Measurements from ENCODE around the gene SGMS2. TPM values are rescaled to one million over a fixed set of nuclear protein-coding genes. Genes with fewer than 3 reads are reported as not detected.

Gene SGMS2
- total RNA-seq, 4 donors from 2014 or later = 46.5 to 224 (median 120) TPM

DNA sequence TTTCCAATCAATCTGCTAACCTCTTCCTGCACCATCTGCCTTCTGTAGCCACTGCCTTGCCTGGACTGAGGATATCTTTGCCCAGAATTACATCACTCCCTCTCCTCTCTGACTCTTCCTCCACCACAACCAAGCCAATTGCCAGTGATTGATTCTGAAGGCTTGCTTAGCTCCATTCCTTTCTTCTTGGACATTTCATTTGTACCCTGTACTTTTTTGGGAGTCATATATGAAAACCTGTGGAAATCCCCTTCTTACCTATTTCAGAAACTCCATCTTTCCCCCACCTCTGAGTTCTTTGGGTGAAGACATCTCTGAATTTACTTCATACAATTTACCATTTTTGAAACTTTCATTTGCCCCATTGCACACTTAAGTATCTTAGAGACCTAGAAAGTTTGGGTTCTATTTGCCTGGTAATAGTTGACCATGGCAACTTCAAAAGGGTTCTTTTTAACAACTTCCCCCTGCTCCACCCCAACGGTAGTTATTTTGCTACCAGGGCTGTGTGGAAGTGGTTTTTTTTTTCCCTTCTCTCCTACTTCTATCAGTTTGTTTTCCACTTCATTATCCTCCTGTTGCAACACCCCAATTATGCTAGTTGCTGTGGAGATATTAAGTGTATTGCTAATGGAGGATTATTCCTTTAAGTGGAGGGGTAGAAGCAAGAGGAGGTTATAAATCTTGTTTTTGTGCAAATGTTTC, 14.3 kb downstream of the SGMS2 start:
- H3K4me1 ChIP-seq = peaks cover 21 to 30% of the 10 kb centered on the region in 2 donors
- no peaks in the 10 kb centered on the region for H3K36me3 ChIP-seq
- WGBS, 2 donors = 15 to 31% methylated on average over 1 of the region's 1 CpG
- H3K27ac ChIP-seq = peak overlapping the region in 1 of 3 donors; percentile 33
- H3K27me3 ChIP-seq = no peaks in the 10 kb centered on the region
- intact Hi-C loops (cut with DNase I) = no loop called here
- no peak overlapping the region for H3K4me3 ChIP-seq (replicated peaks in 1 of 3)
- TF ChIP-seq POLR2A (IDR thresholded peaks at IDR 0.05) = no peak
- TF ChIP-seq, protein P1, sequence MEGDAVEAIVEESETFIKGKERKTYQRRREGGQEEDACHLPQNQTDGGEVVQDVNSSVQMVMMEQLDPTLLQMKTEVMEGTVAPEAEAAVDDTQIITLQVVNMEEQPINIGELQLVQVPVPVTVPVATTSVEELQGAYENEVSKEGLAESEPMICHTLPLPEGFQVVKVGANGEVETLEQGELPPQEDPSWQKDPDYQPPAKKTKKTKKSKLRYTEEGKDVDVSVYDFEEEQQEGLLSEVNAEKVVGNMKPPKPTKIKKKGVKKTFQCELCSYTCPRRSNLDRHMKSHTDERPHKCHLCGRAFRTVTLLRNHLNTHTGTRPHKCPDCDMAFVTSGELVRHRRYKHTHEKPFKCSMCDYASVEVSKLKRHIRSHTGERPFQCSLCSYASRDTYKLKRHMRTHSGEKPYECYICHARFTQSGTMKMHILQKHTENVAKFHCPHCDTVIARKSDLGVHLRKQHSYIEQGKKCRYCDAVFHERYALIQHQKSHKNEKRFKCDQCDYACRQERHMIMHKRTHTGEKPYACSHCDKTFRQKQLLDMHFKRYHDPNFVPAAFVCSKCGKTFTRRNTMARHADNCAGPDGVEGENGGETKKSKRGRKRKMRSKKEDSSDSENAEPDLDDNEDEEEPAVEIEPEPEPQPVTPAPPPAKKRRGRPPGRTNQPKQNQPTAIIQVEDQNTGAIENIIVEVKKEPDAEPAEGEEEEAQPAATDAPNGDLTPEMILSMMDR (IDR thresholded peaks at IDR 0.05) = no peak
- H3K9me3 ChIP-seq = no peaks in the 10 kb centered on the region
- no peak for DNase-seq

DNA sequence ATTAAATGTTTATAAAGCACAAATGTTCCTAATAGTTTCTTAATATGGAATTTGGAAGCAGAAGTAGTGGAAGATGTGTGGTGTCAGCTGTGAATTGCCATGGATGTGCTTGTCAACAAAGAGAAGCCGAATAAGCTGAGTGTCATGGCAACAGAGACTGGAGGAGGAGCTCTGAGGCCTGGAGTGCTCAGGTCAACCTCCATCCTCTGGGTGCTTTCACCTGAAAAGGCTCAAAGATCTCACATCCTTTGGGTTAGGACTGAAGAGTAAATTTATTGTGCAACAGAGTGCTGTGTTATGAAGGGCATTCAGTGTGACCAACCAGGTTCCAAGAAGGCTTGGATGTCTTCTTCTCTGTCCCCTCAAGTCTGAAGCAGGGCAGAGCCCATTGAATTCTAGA, 18.7 kb downstream of the SGMS2 start:
- Histone ChIP-seq H3K4me1 (peaks cover 10 to 15% of the 10 kb centered on the region in 2 donors), H3K4me3 (replicated peaks in 1 of 3) (no peak overlapping the region), H3K9me3 (no peaks in the 10 kb centered on the region), H3K27ac (no peak overlapping the region), H3K36me3 (no peaks in the 10 kb centered on the region), H3K27me3 (no peaks in the 10 kb centered on the region)
- 42 to 50% methylated on average over 1 of the region's 1 CpG for WGBS, 2 donors
- intact Hi-C loops (cut with DNase I) = no loop called here
- DNase-seq = no peak
- no peak for TF ChIP-seq POLR2A (IDR thresholded peaks at IDR 0.05)
- TF ChIP-seq, protein P1 (IDR thresholded peaks at IDR 0.05) = no peak

DNA sequence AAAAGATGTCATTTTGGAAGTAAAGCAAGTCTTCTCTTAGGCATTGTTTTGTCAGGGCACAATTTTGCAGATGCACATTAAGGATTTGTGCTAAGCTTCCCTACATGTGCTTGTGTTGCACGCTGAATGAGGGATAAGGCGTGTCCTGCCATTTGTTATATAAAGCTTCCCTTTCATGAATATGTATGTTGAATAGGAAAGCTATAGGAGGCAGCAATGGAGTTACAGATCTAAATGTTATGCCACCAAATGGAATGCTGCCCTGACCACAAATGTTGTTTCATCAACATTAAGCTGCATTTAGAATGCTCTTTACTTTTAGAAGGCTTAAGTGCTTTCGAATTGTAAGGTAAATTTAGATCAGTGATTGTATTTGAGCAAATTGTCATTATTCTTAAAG, 20.9 kb downstream of the SGMS2 start:
- Histone ChIP-seq H3K4me3 (replicated peaks in 1 of 3) (no peak overlapping the region), H3K27ac (no peak overlapping the region), H3K36me3 (no peaks in the 10 kb centered on the region), H3K9me3 (no peaks in the 10 kb centered on the region), H3K27me3 (no peaks in the 10 kb centered on the region), H3K4me1 (no peaks in the 10 kb centered on the region)
- no peak for TF ChIP-seq POLR2A (IDR thresholded peaks at IDR 0.05)
- TF ChIP-seq, protein P1 (IDR thresholded peaks at IDR 0.05) = no peak
- intact Hi-C loops (cut with DNase I) = no loop called here
- no peak for DNase-seq
- WGBS, 2 donors = 93 to 95% methylated on average over 3 of the region's 3 CpGs

DNA sequence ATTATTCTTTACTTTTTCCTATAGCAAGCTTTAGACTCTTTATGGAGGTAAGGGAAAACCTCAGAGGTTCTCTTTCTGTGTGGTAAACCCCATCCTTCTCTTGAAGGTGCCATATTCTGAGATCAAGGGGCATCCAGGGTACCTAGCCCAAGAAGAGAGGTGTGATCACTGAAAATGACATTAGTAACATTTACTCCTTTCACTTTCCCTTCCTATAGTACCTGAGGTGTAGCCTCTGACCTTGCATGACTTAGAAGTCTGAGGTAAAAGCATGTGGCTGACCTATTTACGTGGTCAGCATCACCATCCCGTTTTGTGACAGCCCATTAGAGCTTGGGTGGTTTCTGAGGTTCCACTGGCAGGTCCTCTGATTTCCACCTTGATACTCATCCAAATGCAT, 25.7 kb downstream of the SGMS2 start:
- no peaks in the 10 kb centered on the region for H3K36me3 ChIP-seq
- WGBS, 2 donors = 94 to 96% methylated on average over 2 of the region's 2 CpGs
- intact Hi-C loops (cut with DNase I) = no loop called here
- H3K27me3 ChIP-seq = no peaks in the 10 kb centered on the region
- H3K9me3 ChIP-seq = no peaks in the 10 kb centered on the region
- DNase-seq = no peak
- no peaks in the 10 kb centered on the region for H3K4me1 ChIP-seq
- no peak overlapping the region for H3K4me3 ChIP-seq (replicated peaks in 1 of 3)
- H3K27ac ChIP-seq = no peak overlapping the region
- TF ChIP-seq POLR2A (IDR thresholded peaks at IDR 0.05) = no peak
- TF ChIP-seq, protein P1 (IDR thresholded peaks at IDR 0.05) = no peak

DNA sequence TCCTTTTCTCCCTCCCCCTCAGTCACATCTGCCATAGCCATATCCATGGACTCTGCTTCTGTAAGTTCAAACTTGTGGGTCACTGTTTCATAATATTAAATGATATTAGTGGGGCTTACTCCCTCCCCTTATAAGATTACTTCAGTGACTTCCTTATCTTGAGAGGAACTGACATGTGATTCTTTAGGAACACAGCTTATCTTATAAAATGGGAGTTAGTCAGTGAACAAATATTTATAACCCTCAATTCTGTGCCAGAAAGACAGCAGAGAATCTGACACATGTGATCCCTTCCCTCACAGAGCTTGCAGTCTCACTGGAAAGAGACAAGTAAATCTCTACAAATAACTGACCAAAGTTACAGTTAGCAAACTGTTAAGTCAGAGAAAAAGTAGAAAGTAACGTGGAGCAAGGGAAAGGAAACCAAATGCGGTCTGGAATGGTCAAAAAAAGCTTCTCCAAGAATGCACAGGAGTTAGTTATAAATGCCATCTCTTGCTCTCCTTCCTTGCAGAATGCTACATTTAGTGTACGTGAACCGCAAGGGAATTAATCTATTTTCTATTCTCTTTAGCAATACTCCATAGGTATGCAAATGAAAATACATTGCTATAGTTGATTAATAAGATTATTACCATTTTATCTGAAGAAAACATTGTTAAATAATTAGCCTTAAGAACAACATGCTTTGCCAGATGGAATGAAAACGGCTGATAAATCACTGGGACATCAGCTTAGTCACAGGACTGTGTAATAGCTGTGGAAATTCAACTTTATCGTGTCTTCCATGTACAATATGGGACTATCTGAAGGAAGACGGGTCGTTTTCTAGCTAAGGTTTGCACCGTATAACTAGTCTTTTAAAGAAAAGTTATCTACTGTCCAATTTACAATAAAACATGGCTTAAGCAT, 29.0 kb downstream of the SGMS2 start:
- no peak for TF ChIP-seq POLR2A (IDR thresholded peaks at IDR 0.05)
- TF ChIP-seq, protein P1 (IDR thresholded peaks at IDR 0.05) = no peak
- Histone ChIP-seq H3K4me3 (replicated peaks in 1 of 3) (no peak overlapping the region), H3K27me3 (no peaks in the 10 kb centered on the region), H3K36me3 (no peaks in the 10 kb centered on the region), H3K9me3 (no peaks in the 10 kb centered on the region), H3K27ac (no peak overlapping the region), H3K4me1 (peaks cover 11 to 15% of the 10 kb centered on the region in 2 donors)
- WGBS, 2 donors = 81 to 83% methylated on average over 9 of the region's 9 CpGs
- intact Hi-C loops (cut with DNase I) = no loop called here
- DNase-seq = no peak
